ENCODE data around the gene TRMT2A. TPM values are rescaled to one million over a fixed set of nuclear protein-coding genes. Genes with fewer than 3 reads are reported as not detected.

TRMT2A gene
- total and polyA plus RNA-seq, 10 of the 15 experiments (the other 5 are each of a cell fraction or from before 2014, with no cell fraction given), result 0.29 to 97.0 (median 57.9) TPM

DNA sequence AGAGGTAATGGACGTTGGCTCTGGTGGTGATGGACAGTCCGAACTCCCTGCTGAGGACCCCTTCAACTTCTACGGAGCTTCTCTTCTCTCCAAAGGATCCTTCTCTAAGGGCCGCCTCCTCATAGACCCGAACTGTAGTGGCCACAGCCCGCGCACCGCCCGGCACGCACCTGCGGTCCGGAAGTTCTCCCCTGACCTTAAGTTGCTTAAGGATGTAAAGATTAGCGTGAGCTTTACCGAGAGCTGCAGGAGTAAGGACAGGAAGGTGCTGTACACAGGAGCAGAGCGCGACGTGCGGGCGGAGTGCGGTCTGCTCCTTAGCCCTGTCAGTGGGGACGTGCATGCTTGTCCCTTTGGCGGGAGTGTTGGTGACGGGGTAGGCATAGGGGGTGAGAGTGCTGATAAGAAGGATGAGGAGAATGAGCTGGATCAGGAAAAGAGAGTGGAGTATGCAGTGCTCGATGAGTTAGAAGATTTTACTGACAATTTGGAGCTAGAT is 30.9 kb downstream of the TRMT2A start:
- no peaks in the 10 kb centered on the region for H3K27me3 ChIP-seq (replicated peaks in 1 of 2; ENCODE audit: control insufficient read depth in 2 of 2, insufficient read depth in 2 of 2, low read length in 1 of 2)
- no peak overlapping the region for H2AFZ ChIP-seq (ENCODE audit: control insufficient read depth, low read depth, low read length)
- ATAC-seq (no peak), DNase-seq (ENCODE audit: low read depth, low spot score) (no peak), FAIRE-seq (no peak)
- H3K4me2 ChIP-seq (ENCODE audit: control insufficient read depth, insufficient read depth), result no peak overlapping the region
- in situ Hi-C loops (cut with MboI), result no loop called here
- ChIA-PET POLR2A (interaction anchor here (0.8 kb wide), 1 partner anchor 10 kb away, joined by 3 read pairs; no protein-coding TSS in a partner anchor), RAD21 (ENCODE audit: unreplicated experiment) (no interaction called here), CTCF (no interaction called here), SMC1A (ENCODE audit: uncharacterized antibody, unreplicated experiment) (no interaction called here)
- H3K79me2 ChIP-seq (ENCODE audit: control insufficient read depth, insufficient read depth, low read length), result peaks cover 42% of the 10 kb centered on the region
- peaks cover 23 to 31% of the 10 kb centered on the region in 2 experiments for H3K36me3 ChIP-seq (ENCODE audit: control insufficient read depth in 2 of 2, insufficient read depth in 2 of 2, low read length in 1 of 2)
- no peak overlapping the region for H3K9ac ChIP-seq (ENCODE audit: control insufficient read depth, insufficient read depth, low read length)
- H4K20me1 ChIP-seq (ENCODE audit: control insufficient read depth, insufficient read depth), result no peaks in the 10 kb centered on the region
- no peak overlapping the region for H3K4me3 ChIP-seq
- no TSS peak for BruUV-seq (replicated peaks)
- 97% methylated on average over 24 of the region's 24 CpGs for WGBS (ENCODE audit: insufficient coverage, insufficient replicate concordance, low lambda C conversion rate, missing lambda C conversion rate)
- intact Hi-C loops (cut with micrococcal nuclease; ENCODE audit: unreplicated experiment), result no loop called here
- H3K4me1 ChIP-seq (ENCODE audit: control insufficient read depth, insufficient read depth, low read length), result peaks cover 7% of the 10 kb centered on the region
- H3K9me3 ChIP-seq (replicated peaks; ENCODE audit: control insufficient read depth, insufficient read depth, low read length), result no peaks in the 10 kb centered on the region
- no peak overlapping the region for H3K27ac ChIP-seq (ENCODE audit: control insufficient read depth, insufficient read depth)
- TF ChIP-seq TBL1XR1 (IDR thresholded peaks at IDR 0.05; ENCODE audit: low read depth, low read length) (no peak), CHD2 (IDR thresholded peaks at IDR 0.05; ENCODE audit: borderline replicate concordance, low read depth, low read length) (no peak), MEF2B (IDR thresholded peaks at IDR 0.05; ENCODE audit: partially characterized antibody, poor library complexity, severe bottlenecking) (no peak), TCF3 (IDR thresholded peaks at IDR 0.05; ENCODE audit: borderline replicate concordance, insufficient read depth, low read depth, low read length) (no peak), RAD51 (IDR thresholded peaks at IDR 0.05) (no peak), EGR1 (IDR thresholded peaks at IDR 0.05; ENCODE audit: borderline replicate concordance in 1 of 2, low read depth in 2 of 2, low read length in 2 of 2) (no peak), HDGF (IDR thresholded peaks at IDR 0.05) (no peak), ZNF384 (IDR thresholded peaks at IDR 0.05; ENCODE audit: borderline replicate concordance, low read depth, low read length) (no peak), SMARCA5 (IDR thresholded peaks at IDR 0.05) (no peak), NBN (IDR thresholded peaks at IDR 0.05) (no peak), NRF1 (conservative IDR thresholded peaks at IDR 0.05; ENCODE audit: low read depth, low read length) (no peak), SIX5 (IDR thresholded peaks at IDR 0.05; ENCODE audit: low read depth, low read length, severe bottlenecking) (no peak), CREM (IDR thresholded peaks at IDR 0.05; ENCODE audit: low read depth) (no peak)
- TF ChIP-seq, protein P1, sequence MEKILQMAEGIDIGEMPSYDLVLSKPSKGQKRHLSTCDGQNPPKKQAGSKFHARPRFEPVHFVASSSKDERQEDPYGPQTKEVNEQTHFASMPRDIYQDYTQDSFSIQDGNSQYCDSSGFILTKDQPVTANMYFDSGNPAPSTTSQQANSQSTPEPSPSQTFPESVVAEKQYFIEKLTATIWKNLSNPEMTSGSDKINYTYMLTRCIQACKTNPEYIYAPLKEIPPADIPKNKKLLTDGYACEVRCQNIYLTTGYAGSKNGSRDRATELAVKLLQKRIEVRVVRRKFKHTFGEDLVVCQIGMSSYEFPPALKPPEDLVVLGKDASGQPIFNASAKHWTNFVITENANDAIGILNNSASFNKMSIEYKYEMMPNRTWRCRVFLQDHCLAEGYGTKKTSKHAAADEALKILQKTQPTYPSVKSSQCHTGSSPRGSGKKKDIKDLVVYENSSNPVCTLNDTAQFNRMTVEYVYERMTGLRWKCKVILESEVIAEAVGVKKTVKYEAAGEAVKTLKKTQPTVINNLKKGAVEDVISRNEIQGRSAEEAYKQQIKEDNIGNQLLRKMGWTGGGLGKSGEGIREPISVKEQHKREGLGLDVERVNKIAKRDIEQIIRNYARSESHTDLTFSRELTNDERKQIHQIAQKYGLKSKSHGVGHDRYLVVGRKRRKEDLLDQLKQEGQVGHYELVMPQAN (conservative IDR thresholded peaks at IDR 0.05), result no peak
- TF ChIP-seq, protein P2, sequence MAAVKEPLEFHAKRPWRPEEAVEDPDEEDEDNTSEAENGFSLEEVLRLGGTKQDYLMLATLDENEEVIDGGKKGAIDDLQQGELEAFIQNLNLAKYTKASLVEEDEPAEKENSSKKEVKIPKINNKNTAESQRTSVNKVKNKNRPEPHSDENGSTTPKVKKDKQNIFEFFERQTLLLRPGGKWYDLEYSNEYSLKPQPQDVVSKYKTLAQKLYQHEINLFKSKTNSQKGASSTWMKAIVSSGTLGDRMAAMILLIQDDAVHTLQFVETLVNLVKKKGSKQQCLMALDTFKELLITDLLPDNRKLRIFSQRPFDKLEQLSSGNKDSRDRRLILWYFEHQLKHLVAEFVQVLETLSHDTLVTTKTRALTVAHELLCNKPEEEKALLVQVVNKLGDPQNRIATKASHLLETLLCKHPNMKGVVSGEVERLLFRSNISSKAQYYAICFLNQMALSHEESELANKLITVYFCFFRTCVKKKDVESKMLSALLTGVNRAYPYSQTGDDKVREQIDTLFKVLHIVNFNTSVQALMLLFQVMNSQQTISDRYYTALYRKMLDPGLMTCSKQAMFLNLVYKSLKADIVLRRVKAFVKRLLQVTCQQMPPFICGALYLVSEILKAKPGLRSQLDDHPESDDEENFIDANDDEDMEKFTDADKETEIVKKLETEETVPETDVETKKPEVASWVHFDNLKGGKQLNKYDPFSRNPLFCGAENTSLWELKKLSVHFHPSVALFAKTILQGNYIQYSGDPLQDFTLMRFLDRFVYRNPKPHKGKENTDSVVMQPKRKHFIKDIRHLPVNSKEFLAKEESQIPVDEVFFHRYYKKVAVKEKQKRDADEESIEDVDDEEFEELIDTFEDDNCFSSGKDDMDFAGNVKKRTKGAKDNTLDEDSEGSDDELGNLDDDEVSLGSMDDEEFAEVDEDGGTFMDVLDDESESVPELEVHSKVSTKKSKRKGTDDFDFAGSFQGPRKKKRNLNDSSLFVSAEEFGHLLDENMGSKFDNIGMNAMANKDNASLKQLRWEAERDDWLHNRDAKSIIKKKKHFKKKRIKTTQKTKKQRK (IDR thresholded peaks at IDR 0.05; ENCODE audit: low read depth, low read length), result no peak
- TF ChIP-seq, protein P3, sequence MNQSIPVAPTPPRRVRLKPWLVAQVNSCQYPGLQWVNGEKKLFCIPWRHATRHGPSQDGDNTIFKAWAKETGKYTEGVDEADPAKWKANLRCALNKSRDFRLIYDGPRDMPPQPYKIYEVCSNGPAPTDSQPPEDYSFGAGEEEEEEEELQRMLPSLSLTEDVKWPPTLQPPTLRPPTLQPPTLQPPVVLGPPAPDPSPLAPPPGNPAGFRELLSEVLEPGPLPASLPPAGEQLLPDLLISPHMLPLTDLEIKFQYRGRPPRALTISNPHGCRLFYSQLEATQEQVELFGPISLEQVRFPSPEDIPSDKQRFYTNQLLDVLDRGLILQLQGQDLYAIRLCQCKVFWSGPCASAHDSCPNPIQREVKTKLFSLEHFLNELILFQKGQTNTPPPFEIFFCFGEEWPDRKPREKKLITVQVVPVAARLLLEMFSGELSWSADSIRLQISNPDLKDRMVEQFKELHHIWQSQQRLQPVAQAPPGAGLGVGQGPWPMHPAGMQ (IDR thresholded peaks at IDR 0.05; ENCODE audit: borderline replicate concordance), result no peak
- TF ChIP-seq, protein P4, sequence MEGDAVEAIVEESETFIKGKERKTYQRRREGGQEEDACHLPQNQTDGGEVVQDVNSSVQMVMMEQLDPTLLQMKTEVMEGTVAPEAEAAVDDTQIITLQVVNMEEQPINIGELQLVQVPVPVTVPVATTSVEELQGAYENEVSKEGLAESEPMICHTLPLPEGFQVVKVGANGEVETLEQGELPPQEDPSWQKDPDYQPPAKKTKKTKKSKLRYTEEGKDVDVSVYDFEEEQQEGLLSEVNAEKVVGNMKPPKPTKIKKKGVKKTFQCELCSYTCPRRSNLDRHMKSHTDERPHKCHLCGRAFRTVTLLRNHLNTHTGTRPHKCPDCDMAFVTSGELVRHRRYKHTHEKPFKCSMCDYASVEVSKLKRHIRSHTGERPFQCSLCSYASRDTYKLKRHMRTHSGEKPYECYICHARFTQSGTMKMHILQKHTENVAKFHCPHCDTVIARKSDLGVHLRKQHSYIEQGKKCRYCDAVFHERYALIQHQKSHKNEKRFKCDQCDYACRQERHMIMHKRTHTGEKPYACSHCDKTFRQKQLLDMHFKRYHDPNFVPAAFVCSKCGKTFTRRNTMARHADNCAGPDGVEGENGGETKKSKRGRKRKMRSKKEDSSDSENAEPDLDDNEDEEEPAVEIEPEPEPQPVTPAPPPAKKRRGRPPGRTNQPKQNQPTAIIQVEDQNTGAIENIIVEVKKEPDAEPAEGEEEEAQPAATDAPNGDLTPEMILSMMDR (IDR thresholded peaks at IDR 0.05 in 2 of 3, conservative IDR thresholded peaks at IDR 0.05 in 1 of 3; ENCODE audit: control insufficient read depth in 2 of 3, extremely low read depth in 1 of 3, insufficient read depth in 1 of 3, low read depth in 3 of 3, low read length in 3 of 3), result no peak

Data from GM12878 (cell line).